Colonic mucosa (tissue), 4 donors: ENCODE data around the gene RALY. TPM values are rescaled to one million over a fixed set of nuclear protein-coding genes. Genes with fewer than 3 reads are reported as not detected.
"Not testable (repeated sequence)": the region's sequence is repeated elsewhere in the genome, so short reads cannot be mapped to it uniquely, and the experiment has no call there.

Source experiments
- DNase-seq: peaks from one replicate; pipeline ENCODE4 v3.0.0-alpha.2; 2020
- H3K27ac ChIP-seq: fragments of 200-600 bp; one replicate; pipeline ENCODE4 v1.8.0; 2021
- H3K27me3 ChIP-seq: fragments of 200-600 bp; one replicate; pipeline ENCODE4 v1.8.0; 2021
- H3K36me3 ChIP-seq: fragments of 200-600 bp; one replicate; pipeline ENCODE4 v1.8.0; 2021
- H3K4me1 ChIP-seq: fragments of 200-600 bp; one replicate; pipeline ENCODE4 v1.8.0; 2021; ENCODE audit warnings: mild to moderate bottlenecking
- H3K4me3 ChIP-seq: fragments of 200-600 bp; one replicate; pipeline ENCODE4 v1.8.0; 2021
- H3K9ac ChIP-seq, 2 donors: one replicate each; pipeline ENCODE4 v1.7.0; 2013; ENCODE audit warnings: control low read depth in 2 of 2, low read depth in 2 of 2, low read length in 2 of 2
- H3K9me3 ChIP-seq: fragments of 200-600 bp; one replicate; pipeline ENCODE4 v1.8.0; 2021
- intact Hi-C: fragments of 100-400 bp; cut with DNase I; formaldehyde crosslinking; loops from one replicate; pipeline ENCODE4 v1.14.1; 2022
- microRNA-seq: library from miRNA; unstranded; fragments of <30 nt; microRNA quantifications from one replicate; pipeline ENCODE4, GENCODE V29; 2019
- total RNA-seq, 2 donors: library from RNA; stranded (reverse); fragmentation: NEBNext Ultra II Directional in 1 of 2; extraction: Animal tissue kit (Norgen Biotek cat#: 25700) in 1 of 2; gene quantifications; one replicate each; pipeline ENCODE4 v1.2.1, GENCODE V29; 2021
- TF ChIP-seq, protein P1 (sequence below): fragments of 200-600 bp; IDR thresholded peaks from one replicate; pipeline ENCODE4 v1.8.0; 2022; ENCODE audit warnings: antibody characterized with exemption, mild to moderate bottlenecking
- donor health status: healthy.
- donor health status: DM: no; HTN: no; CAD: no.
- donor health status: DM: no; HTN: no; CAD: no.

The RALY gene
- total RNA-seq, 2 donors from 2014 or later = 196 to 212 TPM

DNA sequence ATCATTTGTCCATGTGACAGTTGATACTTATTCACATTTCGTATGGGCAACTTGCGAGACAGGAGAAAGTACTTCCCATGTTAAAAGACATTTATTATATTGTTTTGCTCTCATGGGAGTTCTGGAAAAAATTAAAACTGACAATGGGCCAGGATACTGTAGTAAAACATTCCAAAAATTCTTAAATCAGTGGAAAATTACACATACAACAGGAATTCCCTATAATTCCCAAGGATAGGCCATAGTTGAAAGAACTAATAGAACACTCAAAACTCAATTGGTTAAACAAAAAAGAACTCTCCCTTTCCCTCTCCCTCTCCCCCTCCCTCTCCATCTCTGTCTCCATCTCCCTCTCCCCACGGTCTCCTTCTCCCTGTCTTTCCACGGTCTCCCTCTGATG lies 137.8 kb downstream of the RALY start:
- TF ChIP-seq, protein P1, sequence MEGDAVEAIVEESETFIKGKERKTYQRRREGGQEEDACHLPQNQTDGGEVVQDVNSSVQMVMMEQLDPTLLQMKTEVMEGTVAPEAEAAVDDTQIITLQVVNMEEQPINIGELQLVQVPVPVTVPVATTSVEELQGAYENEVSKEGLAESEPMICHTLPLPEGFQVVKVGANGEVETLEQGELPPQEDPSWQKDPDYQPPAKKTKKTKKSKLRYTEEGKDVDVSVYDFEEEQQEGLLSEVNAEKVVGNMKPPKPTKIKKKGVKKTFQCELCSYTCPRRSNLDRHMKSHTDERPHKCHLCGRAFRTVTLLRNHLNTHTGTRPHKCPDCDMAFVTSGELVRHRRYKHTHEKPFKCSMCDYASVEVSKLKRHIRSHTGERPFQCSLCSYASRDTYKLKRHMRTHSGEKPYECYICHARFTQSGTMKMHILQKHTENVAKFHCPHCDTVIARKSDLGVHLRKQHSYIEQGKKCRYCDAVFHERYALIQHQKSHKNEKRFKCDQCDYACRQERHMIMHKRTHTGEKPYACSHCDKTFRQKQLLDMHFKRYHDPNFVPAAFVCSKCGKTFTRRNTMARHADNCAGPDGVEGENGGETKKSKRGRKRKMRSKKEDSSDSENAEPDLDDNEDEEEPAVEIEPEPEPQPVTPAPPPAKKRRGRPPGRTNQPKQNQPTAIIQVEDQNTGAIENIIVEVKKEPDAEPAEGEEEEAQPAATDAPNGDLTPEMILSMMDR = no peak
- intact Hi-C loops = no loop called here
- Histone ChIP-seq H3K4me1 (no peaks in the 10 kb centered on the region), H3K36me3 (no peaks in the 10 kb centered on the region), H3K9ac (no peak overlapping the region), H3K4me3 (no peak overlapping the region), H3K9me3 (no peaks in the 10 kb centered on the region), H3K27ac (no peak overlapping the region), H3K27me3 (no peaks in the 10 kb centered on the region)
- no peak for DNase-seq

GRCh38 chr20:34132491-34132890 lies 138.8 kb downstream of the RALY start:
- H3K27ac ChIP-seq, H3K4me3 ChIP-seq, H3K27me3 ChIP-seq, DNase-seq, H3K9ac ChIP-seq, intact Hi-C loops, H3K36me3 ChIP-seq, H3K9me3 ChIP-seq, H3K4me1 ChIP-seq: not testable (repeated sequence)

GRCh38 chr20:34132943-34133342 lies 139.2 kb downstream of the RALY start:
- intact Hi-C loops, DNase-seq, H3K9ac ChIP-seq, H3K4me1 ChIP-seq, H3K4me3 ChIP-seq, H3K27ac ChIP-seq, H3K27me3 ChIP-seq, H3K9me3 ChIP-seq, H3K36me3 ChIP-seq: not testable (repeated sequence)

DNA sequence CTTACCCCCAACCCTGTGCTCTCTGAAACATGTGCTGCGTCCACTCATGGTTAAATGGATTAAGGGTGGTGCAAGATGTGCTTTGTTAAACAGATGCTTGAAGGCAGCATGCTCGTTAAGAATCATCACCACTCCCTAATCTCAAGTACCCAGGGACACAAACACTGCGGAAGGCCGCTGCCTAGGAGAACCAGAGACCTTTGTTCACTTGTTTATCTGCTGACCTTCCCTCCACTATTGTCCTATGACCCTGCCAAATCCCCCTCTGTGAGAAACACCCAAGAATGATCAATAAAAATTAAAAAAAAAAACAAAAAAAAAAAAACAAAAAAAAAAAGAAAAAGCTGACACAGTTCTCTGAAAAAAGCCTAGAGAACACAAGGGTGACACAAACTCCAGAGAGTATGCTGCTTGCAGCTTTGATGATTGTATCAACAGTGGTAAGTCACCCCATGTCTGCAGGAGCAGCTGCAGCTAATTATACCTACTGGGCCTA lies 139.7 kb downstream of the RALY start:
- H3K27me3 ChIP-seq, H3K27ac ChIP-seq, DNase-seq, H3K36me3 ChIP-seq, H3K4me3 ChIP-seq, intact Hi-C loops, H3K9ac ChIP-seq, H3K9me3 ChIP-seq, H3K4me1 ChIP-seq: not testable (repeated sequence)

Small RNA genes within 50 kb of the gene (microRNA-seq; reads per million reads assigned to microRNA genes)
- gene MIR4755 = not detected

Other genes starting within 250 kb of the RALY start
- 100 to 1,000 TPM; 165 to 227 TPM for gene CHMP4B, start 182.6 kb upstream of the RALY start, total RNA-seq
- gene EIF2S2, start 118.3 kb downstream of the RALY start, total RNA-seq = 10 to 100 TPM; 53.1 to 71.6 TPM
- gene ASIP, start 247.5 kb downstream of the RALY start, total RNA-seq = not detected